CD4-positive, alpha-beta T cell treated with Interleukin-6 at 100 ng/mL for 8 hours (primary cell): ENCODE results near the gene OSBP2.

Source experiments
- DNase-seq: peaks from one replicate; pipeline ENCODE4 v3.0.0-alpha.2; 2020; ENCODE audit warnings: mixed read lengths, low spot score

OSBP2 gene

DNA sequence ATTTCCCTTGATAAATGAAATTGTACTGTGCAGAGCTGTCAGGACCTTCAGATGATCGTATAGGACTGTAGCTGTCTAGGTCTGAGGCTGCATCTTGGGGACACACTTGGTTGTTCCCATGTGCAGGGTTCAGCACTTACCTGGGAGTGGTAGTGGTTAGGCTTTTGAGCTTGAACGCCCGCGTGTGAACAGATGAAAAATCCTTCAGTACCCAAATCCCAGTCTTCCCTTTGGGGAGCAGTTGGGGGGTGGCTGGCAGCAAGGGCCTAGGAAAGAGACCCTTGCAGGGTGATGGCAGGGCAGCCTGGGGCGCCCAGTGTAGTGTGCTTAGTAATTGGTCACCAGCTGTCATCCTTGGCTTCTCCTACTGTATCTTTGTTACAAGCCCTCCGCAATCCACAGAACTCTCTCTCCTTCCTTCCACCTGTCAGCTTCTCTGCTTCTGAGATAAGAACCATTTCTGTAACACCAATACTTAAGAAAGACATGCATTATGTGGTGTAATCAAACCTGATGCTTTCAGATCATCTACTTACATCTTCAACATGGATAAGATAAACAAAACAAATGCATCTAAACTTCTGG lies 209.3 kb downstream of the OSBP2 start:
- no peak for DNase-seq

DNA sequence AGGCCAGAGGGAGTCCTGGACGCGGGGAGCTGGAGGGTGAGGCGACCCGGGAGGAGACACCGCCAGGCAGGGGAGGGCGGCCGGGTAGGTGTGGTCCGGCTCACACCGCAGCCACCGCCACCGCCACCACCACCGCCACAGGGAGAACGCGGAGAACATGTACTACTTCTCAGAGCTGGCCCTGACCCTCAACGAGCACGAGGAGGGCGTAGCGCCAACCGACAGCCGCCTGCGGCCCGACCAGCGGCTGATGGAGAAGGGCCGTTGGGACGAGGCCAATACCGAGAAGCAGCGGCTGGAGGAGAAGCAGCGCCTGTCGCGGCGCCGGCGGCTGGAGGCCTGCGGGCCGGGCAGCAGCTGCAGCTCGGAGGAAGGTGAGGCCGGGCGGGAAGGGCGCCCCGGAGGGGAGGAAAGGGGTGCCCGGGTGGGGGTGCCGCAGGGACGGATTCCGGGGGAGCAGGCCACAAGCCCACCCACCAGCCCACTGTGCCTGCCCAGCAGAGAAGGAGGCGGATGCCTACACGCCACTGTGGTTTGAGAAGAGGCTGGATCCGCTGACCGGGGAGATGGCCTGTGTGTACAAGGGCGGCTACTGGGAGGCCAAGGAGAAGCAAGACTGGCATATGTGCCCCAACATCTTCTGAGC lies 211.1 kb downstream of the OSBP2 start:
- no peak for DNase-seq

DNA sequence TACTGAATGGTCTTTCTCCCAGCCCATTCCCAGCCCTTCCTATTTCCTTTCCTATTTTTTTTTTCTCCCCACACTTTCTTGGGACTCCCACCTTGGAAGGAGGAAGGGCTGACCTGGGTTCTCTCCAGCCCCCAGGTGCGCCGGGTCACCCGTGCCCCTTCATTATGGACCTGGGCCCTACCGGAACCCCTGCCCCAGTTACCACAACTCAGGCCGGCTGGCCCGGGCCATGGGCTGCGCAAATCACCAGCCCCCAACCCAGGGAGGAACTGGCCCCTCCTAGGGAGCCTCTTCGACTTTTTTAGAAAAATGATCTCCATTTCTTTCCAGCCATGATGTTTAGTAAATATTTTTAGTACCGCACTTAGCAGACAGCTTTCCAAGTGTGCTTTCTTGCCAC lies 211.7 kb downstream of the OSBP2 start:
- no peak for DNase-seq

DNA sequence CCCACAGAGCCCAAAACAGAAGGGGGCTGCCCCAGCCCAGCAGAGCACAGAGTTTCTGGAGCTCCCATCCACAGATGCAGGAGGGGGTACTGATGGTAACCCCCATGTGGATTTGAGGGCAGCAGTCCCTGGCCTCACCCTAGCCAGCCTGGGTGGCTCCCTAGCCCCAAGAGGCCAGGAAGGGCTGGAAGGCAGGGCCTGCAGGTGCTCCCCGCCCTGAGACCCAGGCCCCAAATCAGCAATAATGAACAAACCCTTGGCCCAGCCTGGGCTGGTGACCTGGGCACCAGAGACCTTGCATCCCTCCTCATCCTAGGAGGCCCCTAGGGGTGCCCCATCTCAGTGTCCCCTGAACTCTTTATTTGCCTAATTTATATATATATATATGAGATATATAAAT lies 212.3 kb downstream of the OSBP2 start:
- DNase-seq: no peak

DNA sequence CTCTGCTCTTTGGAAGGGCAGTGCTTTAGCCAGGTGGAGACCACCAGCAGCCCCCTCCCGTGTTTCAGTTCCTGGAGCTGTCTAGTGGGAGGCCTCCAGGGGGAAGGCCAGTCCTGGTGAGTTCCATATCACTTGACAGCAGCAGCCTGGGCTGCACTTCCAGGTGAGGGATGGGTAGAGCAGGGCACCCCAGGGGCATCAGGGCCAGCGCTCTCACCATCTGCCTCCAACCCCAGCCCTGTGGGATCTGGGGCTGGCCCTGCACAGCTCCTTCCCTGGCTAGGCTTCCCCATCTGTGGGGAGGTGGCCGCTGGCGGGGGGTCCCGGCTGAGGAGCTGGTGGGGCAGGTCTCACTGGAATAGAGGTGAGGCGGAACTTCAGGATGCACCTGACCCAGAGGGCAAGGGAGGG lies 213.4 kb downstream of the OSBP2 start:
- no peak for DNase-seq

DNA sequence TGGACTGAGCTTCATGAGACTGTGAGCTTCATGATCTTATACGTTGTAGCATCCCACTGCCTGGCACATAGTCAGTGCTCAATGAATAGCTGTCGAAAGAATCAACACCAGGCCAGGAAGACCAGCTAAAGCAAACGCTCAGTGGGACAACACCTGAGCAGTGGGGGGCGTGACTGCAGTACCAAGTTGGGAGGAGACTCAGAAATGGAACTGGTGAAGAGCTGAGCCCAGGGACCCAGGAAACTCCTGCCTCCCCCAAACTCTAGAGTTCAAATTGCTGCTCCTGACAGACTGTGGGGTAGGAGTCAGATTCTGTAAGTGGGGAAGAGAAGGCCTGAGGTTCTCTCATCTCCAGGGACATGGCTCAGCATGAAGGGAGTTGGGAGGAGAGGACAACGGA lies 214.6 kb downstream of the OSBP2 start:
- DNase-seq: no peak

DNA sequence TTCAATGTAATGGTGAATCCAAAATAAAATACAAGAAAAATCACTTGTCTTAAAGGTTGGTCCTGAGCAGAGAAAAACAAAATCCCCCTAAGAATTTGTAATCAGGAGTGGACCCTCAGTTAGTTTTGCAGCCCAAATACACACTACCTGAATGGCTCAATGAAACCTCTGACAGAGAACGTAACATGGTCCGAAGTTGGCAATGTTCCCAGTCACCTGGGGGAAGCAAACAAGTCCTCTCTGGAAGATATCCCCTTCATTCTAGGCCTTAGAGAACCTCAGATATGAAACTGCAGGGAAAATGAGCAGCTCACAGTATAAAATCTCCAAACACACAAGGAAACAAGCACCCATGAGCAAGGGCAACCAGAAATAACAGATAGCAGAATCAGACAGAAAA lies 215.7 kb downstream of the OSBP2 start:
- DNase-seq: no peak

DNA sequence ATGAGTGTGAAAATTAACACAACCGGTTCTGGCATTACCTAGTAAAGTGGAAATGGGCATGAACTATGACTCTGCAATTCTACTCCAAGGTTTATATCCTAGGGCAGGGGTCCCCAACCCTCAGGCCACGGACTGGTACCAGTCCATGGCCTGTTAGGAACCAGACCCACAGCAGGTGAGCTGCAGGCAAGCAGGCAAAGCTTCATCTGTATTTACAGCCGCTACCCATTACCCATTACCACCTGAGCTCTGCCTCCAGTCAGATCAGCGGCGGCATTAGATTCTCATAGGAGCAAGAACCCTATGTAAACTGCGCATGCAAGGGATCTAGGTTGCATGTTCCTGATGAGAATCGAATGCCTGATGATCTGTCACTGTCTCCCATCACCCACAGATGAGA lies 224.1 kb downstream of the OSBP2 start:
- no peak for DNase-seq

DNA sequence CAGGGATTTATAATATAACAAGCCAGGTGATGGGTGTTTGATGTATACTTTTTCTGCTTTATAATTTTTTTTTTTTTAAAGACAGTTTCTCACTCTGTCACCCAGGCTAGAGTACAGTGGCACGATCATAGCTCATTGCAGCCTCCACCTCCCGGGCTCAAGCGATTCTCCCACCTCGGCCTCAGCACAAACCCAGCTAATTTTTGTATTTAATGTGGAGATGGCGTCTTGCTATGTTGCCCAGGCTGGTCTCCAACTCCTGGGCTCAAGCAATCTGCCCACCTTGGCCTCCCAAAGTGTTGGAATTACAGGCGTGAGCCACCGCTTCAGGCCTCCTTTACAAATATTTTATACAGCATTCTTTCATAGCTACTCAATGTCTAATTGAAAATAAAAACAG lies 225.3 kb downstream of the OSBP2 start:
- no peak for DNase-seq

DNA sequence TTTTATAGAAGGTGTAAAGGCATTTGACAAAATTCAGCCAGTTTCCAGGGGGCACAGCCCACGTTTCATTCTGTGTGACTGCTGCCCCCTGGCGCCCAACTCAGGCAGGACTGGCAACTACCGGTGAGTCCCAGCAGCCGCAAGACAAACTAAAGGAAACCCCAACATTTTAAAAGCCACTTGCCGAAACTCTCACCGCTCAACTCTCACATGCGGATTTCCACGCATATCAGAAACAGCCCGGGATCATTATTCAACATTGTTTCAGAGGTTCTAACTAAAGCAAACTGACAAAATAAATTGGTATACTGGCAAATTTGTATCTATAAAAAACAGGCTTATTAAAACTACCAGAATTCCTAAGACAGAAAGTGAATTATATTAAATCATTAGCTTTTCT lies 225.7 kb downstream of the OSBP2 start:
- peak; percentile 79 for DNase-seq

DNA sequence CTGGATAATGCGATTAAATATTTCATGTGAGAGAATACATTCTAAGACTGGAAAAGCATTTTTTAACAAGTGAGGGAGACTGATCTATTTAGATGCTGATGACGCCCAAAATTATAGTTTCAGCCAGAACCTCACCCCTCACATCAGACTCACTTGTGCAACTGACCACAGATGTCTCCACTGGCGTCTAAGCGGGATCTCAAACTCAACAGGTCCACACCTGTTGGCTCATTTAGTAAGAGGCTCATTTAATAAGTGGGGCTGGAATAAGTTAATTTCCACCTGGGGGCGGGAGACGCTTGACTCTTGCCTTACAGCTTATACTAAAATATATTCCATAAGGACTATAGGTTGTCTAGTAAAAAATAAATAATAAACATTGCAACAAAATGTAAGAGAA lies 226.4 kb downstream of the OSBP2 start:
- no peak for DNase-seq

DNA sequence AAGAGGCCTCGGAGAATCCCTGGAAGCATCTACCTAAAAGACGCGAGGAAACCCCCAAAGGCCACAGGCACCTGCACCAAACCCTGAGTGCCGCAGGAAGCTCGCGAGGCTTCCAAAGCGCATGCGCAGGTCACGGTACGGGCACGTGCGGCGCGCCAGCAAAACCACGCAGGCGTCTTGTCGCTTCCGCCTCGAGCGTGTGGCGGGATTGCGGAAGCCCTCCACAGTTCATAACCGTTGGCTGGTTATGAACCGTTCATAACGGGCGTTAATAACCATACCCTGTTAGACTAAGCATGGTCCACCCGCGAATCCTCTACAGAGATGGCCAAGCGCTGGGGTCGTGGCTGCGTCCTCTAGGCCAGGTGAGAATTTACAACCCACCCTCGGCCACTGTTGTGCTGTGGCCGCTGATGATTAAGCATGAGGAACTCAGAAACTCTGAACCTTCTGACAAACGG lies 227.5 kb downstream of the OSBP2 start:
- peak; percentile 82 for DNase-seq

DNA sequence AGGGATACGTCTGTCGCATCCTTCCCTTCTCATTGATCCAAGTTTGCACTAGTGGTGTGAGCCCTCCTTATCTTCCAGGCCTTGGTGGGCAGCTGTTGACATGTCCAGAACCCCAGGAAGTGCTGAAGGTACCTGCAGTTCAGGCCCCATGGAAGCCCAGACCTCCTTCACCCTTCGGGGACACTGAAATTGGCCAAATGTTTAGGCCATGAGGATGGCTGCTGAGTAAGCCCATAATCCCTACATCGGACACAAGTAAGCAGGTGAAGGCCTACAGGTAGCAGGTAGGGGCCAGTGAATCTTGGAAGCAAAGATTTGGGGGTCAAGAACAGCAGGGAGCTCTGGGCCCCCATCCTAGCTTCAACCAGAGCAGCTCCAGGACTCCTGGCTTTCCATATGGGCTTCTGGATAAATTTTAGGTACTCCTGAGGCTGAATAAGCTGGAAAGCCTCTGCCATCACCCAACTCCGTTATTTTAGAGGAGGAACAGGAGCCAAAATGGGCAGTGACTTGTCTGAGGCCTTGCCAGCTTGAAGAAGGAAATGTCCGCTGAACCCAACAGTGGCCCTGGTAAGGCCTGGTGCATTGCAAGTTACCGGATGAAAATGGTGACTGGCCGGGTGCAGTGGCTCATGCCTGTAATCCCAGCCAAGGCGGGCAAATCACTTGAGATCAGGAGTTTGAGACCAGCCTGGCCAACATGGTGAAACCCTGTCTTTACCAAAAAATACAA lies 228.7 kb downstream of the OSBP2 start:
- no peak for DNase-seq

DNA sequence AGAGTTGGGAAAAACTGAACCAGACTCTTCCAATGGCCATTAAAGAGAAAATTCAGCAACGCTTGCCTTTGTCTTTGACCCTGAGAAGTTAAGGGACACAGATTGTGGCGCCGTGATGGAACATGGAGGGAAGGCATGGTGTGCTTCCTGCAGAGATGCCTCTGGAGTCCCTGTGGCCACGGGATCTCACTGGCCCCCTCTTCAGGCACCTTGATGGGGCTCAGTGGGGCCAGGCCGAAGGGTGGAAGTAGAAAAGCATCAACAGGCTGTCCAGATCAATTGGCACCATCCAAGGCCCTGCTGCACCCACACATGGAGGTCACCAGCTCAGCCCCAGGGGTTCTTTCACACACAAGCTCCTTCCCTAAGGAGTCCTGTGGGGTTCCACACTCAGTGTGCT lies 231.0 kb downstream of the OSBP2 start:
- no peak for DNase-seq

DNA sequence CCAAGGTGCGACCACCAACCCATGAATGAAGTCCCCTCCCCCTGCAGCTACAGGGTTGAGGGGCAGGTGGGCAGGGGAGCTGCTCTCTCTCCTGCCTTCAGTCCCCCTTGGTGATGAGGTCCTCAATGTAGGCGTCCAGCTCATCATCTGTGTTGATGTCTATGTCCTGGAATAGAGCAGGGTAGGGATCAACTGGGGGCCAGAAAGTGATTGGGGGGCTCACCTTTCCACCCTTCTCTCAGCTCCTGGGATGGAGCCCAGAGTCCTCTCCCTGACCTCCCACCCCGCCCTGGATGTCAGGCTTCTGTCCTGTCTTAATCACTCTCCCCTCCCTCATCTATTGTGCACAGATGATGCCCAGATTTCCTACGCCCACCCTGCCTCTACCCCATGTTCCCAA lies 232.0 kb downstream of the OSBP2 start:
- no peak for DNase-seq

DNA sequence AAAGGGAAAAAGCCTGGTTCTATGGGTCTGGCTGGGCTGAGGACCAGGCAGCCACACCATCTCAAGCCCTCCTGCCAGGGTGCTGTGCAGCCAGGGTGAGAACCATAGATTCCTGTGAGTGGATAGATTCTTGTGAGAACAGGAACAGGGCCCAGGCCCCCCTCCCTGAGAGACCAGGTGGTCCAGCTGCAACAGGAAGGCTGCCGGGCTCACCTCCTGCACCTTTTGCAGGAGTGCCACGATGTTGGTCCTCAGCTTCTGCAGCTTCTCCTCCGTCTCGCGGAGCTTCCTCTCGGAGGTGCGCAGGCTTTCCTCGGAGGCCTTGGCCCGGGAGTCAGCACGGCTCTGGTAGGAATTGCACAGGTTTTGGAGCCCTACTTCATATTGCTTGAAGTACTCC lies 233.1 kb downstream of the OSBP2 start:
- DNase-seq: no peak

DNA sequence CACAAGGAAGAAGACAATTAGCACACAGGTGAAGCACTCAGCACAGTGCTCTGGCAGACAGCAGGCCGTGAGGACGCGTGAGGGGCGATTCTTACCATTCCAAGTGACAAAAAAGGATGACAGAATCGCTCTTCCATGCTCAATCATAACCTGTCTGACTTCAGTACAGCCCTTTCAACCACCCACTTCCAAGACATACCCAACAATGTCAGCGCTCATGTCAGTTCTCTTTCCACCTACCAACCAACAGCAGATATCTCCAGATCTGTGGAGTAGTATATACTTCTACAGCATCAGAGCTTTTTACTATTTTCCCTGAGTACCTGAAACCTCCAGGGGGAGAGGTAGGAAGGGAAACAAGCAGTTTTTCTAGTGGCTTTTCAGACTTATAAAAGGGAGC lies 233.7 kb downstream of the OSBP2 start:
- no peak for DNase-seq

DNA sequence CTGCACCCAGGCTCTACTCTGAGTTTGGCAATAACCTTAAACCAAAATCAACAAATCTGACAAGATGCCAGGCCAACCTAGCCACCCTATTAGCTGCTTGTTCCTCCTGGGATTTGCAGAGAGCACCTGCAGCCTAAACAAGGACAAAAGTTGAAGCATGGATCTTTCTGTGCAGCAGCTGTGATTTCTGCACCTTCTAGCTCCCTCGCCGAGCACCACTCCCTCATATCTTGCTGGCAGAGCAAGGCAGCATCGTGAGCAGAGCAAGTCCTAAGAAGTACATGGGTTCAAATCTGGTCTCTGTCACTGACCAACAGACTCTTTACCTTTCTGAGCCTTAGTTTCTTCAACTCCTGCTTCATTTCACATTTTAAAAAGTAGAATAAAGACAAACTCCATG lies 235.6 kb downstream of the OSBP2 start:
- DNase-seq: no peak

DNA sequence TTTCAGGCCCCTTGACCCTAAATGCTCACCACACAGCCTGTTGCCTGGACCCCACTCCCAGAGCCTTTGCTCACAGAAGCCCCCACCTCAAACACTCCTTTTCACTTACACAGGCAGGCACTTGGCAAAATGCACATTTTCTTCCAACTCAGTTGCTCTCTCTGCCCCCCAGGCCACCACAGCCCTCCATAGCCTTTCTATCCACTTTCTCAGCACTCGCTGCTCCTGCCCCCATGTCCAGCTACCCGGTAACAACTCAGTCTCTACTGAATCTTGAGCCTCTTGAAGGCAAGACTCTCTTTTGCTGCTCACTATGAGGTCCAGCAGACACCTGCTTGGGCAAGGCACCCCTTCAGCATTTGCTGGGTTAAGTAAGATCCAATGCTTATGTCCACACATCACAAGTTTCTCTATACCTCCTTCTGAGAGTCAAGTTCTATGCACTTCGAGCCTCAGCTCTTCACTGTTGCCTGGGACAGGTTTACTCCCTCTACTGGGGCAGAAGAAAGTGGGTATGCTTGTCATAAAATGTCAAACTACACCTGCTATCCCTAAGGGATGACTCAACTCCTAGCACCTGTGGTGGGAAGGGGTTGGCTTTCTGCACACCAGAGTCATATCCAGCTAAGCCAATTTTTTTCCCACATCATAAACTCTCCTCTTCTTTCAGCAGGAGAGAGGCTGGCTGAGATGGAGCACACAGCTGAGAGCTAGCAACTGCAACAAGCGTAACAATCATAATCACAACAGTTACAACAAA lies 237.0 kb downstream of the OSBP2 start:
- DNase-seq: no peak

DNA sequence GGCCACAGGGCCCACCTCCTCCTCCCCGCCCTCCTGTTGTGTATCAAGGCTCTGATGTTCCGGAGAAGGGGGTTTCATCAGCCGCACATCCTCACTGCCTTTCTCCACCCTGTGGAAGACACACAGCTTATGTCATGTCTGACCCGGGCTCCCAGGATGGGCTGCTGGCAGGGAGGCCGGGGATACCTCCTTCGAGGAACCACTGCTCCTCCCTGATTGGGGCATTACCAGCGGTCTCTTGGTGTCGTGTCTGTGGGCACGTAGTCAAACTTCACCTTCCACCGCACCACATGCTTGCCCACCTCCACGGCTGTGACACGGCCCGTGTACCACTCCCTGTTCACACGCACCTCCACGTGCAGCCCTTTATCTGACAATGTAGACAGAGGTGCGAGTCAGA lies 238.0 kb downstream of the OSBP2 start:
- DNase-seq: no peak

DNA sequence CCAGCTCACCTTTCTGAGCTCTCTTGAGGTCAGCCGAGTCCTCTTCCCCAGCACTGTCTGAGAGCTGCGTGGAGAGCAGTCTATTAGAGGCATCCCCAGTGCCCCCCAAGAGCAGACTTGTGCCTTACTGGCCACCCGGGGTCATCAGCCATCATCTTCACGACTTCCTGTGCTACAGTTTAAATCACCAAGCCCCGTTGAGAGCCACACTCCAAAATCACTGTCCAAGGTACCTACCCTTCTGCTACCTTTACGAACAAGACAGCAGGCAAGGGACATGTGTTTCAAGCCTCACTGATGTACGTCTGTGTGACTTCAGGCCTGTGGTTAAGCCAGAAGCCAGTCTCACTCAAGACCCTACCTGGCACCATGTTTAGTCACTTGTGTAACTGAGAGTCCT lies 238.8 kb downstream of the OSBP2 start:
- DNase-seq: no peak

DNA sequence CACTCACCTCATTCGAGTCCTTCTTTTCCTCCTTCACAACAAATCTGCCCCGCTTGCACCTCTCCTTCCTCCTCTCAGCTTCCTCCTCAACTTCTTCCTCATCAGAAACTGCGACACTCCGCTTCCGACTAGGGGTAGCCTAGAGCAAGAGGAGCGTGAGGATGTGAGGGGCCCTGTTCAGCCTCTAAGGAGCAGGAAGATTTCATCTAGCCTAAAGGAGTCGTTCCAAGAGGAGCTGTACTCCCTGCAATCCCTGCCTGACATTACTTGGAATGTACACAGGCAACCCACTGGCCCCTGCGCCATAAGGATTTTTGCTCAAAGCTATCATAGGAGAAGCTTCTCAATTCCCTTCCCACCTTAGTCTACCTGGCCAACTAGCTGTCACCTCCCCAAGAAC lies 239.4 kb downstream of the OSBP2 start:
- DNase-seq: no peak
